HG03280 (cell line): ENCODE results near the gene ZDHHC13.

Experiments
- ATAC-seq: cut with Tn5 transposase; IDR thresholded peaks from one replicate; pipeline ENCODE4 v1.9.1; 2021; ENCODE audit warnings: mild to moderate bottlenecking, moderate library complexity; ENCODE audit not compliant: unreplicated experiment

Gene ZDHHC13

DNA sequence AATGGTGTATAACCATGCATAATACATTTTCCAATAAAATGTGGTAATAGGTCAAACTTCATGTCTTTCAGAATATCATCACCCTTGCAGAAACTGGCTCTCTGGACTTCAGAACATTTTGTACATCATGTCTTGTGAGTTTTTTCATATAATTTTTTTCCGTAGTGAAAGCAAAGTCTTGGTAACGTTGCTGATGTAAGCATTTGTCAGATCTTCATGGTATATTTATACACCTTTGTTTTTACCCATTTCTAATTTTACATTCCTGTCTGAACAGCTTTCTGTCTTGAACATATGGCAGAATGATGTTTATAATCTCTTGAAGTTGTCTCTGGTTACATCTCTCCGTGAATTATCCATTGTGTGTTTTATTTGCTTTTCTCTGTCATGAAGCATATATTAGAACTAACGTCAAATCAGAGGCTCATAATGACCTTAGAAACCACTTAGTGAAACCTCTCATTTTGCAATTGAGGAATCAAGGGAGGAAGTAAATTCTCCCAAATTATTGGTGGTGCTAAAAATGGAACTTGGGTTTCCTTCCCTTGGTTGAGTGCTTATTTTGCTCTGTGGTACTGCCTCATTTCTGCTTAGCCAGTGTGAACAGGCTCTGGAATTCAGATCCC lies 47.4 kb downstream of the ZDHHC13 start:
- no peak for ATAC-seq

DNA sequence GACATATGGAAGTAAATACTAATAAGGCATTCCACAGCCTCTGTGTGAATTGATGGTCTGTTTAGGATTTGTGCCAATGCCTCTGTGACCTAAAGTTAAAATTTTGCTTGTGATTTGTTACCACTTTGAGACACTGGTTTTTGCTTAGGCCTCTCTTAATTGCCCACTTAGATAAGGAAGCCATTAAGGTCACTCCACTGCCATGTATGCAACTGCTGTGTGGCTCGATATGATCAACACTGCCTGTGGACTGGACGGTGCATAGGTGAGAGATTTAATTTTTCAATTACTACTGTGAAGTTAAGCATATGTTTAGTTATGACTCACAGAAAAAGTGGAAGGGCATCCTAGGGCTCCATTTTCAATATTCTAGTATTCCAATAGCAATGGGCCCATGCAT lies 47.9 kb downstream of the ZDHHC13 start:
- ATAC-seq = no peak

DNA sequence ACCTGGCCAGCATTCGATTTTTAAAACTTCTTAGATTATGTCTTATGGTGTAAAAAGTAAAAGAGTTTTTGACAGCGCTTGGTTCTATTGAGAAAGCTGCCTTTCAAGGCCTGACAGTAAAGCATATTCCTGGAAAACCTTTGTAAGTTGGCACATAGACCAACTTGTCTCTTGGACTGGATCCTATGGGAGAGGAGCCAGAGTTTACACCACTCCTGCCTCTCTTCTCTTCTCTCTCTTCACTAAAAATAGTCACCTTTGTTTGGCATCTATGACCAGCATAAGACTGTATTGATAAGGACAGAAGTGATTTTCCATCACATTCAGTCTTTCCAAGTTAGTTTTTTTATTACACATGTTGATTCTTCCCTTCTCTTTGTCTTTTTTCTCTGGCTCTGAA lies 51.1 kb downstream of the ZDHHC13 start:
- ATAC-seq = no peak

DNA sequence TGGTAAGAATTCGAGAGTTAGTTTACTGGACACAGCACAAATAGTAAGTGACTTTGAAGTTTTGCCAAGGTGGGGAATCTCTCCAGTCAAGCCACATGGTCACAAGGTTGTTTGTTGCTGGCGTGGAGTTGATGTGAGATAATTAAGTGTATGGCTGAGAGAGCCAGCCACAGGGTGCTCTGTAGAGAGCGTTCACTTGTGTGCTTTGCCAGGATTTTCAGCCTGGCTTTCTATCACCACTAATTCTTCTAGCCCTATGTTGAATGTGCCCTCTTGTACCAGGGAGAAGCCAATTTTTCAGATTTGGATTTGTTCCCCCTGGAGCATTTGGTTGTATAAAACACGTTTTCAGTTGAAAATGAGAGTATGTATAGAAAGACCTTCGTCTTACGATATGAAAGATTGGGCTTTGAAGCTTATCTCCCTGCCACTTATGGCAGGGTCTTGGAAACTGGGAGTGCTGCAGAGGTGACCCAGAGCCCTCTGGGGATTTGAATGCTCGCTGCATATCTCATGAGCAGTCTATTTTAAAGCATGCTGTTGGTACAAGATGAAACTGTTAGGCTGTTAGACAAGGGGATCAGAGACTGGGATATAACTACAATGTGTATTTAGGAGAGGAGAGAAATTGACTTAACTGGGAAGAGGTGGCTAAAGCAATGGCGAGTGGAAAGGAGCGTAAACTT lies 56.2 kb downstream of the ZDHHC13 start:
- no peak for ATAC-seq

DNA sequence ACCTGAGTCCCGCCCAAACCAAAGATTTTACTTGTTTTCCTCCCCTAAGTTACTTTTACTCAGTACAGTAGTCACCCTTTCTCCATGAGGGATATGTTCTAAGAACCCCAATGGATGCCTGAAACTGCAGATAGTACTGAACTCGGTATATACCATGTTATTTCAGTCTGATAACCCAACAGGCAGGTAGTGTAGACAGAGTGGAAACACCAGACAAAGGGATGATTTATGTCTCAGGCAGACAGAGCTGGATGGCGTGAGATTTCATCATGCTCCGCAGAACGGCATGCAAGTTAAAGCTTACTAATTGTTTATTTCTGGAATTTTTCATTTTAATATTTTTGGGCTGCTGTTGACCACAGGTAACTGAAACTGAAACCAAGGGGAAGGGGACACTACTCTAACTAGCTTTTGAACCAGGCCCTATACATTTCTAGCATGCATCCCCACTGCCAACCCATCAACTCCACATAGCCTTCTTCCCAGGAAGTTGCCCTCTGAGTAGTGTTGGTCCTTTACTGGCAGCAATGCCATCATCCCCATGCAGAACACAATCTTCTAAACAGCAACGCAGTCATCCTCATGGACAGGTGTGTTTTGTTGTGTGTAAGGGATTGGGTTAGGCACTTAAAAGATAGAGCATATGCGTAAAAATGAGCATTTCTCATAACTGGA lies 57.1 kb downstream of the ZDHHC13 start:
- no peak for ATAC-seq

DNA sequence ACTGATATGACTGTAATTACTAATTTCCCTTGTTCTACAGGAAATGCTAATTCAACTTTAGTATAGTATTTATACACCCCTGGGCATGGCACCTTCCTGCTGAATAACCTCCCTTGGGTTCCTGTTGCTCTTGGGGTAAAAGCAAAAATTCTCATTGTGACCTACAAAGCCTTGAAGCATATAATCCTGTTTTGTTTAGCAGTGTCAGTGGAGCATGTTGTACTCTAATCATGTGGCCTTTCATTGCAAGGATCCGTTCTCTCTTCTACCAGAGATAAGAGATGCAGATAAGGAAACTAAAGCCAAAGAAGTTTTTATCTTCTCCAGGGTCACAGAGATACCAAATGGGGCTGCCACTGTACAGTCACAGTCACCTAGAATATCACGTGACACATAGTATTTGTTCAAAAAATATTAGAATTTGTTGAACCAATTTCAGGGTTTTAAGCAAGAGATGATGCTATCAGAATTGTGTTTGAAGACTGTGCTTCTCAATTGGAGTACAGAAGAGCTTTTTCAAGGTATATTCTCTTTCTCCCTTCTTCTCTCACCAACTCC lies 59.7 kb downstream of the ZDHHC13 start:
- no peak for ATAC-seq

DNA sequence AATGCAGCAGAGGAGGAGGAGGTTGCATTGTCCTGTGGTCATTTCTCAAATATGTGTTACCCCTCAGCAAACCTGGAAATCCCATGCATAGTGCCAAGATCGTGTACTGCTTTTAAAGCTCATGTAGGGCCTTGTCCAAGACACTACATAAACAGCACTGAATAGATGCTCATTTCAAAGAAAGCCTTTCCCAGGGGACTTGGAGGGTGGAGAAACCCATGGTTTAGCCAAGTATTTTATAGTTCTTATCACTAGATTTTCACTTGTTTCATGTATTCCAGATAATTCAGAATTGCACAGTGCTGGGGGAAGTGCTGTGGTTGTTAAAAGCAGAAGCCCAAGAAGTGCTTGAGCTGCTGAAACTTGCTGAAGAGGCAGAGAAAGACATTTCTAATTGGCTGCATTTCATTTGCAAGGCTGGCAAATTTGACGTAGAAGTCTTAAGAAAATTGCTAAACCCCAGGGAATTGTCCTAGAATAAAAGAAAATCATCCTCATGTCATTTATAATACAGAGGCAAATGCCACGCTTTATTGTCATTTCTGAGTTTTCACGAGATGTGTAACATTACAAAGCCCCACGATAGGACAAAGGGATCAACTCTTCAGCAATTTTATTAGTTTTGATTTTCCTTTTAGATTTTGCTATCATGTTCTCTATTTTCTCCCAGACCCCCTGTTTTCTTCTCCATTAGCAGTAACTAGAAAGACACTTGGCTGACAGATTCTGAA lies 64.7 kb downstream of the ZDHHC13 start:
- ATAC-seq = no peak

DNA sequence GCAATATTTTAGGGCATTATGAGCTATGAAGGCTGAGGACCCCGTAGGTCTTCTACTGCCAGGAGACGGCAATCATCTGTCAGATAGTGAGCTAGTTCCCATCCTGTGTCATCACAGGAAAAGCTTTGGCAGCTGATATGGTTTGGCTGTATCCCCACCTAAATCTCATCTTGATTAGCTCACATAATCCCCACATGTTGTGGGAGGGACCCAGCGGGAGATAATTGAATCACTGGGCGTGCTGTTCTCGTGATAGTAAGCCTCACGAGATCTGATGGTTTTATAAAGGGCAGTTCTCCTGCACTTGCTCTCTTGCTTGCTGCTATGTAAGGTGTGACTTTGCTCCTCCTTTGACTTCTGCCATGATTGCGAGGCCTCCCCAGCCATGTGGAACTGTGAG lies 66.7 kb downstream of the ZDHHC13 start:
- ATAC-seq = no peak

DNA sequence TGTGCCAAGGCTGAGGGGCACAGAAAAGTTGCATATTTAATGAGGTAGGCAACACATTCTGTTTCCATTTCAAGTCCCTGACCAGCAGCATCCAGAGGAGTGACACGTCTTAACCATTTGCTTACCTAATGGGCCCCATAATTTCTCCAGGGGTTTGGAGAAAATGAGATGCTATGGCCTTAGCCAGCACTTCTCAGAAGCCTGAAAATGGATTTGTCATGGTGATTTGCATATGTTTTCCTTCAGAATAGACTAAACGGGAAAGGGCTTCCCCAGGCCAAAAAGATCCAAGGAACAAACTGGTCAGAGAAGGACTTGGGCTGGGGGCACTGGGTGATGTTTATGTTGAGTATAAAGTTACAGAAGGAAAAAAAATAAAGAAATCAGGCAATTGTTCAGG lies 68.1 kb downstream of the ZDHHC13 start:
- ATAC-seq = no peak

DNA sequence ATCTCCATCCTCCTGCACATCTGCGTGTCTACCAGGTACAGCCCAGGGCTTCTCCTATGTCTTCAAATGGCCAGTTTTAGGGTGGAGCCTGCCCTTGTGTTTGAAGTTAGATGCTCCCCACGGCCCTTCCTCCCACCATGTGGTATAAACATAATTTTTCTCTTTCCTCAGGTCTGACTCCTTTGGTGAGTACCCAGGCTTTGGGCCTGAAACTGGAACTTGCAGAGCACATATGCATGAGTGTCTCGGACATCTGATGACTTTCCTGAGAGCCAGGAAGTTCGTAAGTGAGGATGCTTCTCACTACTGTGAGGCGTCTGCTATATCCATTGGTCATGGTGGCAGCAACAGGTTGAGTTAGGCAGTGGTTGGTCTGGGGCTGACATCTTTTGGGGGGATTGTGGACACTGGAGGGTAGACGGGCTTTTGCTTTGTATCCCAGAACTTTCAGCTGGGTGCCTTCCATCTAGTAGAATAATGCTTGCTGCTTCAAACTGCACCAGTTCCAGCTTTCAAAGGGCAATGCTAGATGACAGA lies 68.6 kb downstream of the ZDHHC13 start:
- no peak for ATAC-seq

DNA sequence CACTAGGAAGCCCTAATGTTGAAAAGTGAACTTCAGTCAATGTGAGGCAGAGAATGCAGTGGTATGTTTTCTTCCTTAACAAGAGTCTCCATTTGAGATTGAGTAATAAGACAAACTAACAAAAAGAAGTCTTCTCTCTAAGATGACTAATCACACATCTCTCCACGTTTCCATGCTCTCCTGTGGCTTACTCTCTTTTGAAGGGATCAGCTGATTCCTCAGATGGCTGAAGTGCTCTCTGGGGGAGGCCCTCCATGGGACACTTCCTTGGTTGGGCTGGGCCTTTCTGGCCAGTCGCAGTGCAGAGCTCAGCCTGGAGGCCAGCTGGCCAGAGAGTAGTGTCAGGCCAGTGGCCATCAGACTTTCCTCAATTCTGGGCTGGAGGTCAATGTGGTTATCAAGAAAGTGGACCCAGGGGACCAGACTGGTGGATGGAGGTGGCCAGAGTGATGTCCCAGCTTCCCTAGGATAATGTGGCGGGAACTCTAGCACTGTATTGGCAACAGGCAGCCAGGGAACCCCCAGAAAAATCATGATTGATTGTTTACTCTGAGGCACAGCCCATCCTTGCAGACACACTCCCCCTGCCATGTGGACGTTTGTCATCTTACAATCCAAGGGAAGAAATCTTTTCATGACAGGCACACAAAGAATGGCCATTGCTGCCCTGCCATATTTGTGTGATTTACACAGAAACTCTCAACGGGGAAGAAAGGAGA lies 70.3 kb downstream of the ZDHHC13 start:
- ATAC-seq = no peak

DNA sequence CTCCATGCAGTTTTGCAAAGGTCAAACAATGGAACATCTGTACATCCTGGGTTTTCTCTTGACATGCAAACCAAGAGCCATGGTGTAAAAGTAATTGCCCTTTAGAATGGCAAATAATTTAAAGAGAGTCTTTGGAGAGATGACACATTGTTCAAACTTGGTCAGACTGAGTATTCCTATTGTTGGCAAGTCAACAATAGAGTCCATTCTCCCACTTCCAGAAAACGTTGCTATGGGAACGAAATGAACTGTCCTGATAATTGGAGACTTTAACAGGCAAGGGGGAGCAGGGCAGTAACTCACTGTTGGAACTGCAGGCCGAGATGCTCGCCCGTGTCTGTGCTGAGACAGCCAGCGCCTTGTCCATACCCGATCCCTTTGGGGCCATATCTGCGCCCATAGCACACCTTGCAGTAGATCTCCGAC lies 70.9 kb downstream of the ZDHHC13 start:
- no peak for ATAC-seq

DNA sequence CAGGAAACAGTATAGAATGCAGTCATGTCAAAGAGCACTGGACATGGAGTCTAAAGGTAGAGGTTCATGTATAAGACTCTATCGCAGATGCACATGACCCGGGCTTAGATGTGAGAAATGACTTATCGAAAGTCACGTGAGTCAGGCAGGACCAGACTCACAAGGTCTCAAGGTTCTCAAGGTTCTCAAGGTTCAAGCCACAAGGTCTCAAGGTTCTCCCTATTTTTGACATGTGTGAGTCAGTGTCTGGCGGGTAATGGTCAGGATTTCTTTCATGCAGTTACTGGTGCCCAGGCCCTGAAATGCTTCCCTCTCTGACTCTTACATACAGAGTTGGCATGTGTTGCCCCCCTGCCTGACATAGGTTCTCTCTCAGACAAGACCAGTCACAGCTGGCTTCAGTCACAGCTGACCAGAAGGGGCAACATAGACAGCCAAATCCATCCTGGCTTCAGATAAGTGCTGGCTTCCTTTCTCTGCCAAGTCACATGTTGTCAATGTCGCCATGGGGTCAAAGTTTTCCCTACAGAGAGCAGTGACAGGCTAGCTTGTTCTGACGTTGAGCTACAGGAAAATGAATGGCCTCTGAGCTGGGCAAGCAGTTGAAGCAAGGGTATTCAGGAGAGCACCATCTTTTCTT lies 74.7 kb downstream of the ZDHHC13 start:
- no peak for ATAC-seq

DNA sequence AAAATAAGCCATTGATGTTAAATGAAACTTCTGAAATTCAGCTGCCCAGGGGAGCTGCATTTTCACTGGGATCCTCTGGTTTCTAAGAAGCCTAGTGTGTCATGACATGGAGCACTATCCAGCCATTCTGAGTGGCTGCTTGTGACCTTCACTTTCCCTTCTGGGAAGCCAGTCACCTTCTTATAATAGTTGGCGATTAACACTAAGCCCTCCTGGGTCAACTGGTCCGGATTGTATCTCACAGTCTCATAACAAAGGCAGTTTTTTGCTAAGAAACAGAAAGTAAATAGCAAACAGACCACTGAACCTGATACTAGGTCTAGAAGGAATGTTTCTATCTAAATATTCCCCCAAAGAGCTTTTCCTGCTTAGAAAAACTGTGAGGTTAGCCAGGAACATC lies 76.9 kb downstream of the ZDHHC13 start:
- ATAC-seq = no peak

DNA sequence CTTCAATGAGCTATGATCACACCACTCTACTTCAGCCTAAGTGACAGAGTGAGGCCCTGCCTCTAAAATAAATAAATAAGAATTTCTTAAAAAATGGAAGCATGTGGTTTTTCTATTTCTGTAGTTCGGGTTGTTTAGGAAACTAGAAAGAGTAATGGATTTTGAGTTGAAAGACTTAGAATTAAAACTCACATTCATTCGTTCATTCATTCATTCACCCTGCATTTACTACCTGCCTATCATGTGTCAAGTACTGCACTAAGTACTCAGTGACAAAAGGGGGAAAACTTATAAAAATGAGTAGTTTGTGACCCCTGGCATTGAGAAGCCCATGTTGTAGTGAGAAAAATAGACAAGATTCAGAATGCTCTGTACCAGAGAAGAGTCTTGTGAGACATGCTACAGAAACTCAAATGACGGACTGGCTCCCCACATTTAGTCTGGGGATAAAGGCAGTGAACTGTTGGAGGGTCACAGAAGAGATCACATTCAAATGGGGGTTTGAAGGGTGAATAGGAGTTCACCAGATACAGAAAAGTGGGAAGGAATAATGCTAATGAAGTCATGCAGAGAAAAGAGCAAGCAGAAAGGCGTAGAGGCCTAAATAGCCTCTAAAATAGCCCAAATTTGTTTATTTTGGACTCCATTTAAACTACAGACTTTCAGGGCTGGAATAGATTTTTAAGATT lies 77.8 kb downstream of the ZDHHC13 start:
- ATAC-seq = no peak

DNA sequence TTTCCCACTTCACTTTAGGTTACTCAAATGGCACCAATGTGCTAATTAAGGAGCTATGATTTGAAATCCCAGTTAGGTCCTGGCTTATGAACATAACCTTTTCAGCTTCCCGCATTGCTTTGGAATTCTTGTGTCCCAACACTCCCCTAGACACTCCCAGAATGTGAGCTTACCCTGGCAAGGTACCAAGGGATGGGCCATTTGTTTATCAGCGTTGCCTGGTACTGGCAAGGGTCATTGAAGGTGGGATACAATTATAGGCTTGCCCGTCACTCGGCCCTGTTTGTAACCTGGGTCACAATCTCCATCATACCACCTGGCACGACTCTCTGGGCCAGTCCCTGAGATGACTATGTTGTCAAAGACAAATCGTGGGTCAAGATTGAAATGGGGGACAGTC lies 79.5 kb downstream of the ZDHHC13 start:
- ATAC-seq = no peak

DNA sequence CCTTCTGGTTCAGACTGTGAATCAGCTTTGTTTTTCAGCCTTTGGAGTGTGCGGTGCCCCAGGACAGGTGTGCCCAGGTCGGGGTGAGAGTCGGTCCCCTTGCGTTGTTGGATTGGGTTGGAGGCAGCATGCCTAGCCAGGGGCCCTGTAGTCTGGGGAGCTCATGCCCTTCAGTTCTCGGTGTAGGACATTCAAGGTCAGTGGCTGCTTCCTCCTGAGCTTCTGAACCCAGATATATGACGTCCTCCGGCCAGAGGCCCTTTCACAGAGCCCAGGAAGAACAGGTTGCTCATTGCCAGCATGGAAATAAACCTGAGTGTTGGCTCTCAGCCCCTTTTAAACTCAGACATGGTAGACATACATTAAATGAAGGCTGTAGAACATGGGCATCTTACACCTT lies 82.1 kb downstream of the ZDHHC13 start:
- no peak for ATAC-seq

DNA sequence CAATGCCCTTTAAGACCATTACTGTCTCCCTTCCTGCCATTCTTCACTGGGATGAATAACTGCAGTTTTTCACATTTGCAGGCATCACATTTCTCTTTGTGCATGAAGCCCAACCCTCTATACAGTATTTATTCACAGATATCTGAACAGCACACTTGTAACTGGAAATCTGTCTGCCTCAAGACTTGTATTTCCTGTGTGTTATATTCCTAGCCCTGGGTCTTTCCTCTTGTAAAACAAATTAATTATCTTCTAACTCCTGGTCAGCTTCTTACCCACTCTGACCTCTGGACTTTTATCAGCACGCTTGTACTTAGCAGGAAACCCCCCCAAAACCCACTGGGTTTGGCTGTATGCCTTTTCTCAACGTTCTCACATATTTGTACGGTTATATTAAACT lies 82.8 kb downstream of the ZDHHC13 start:
- no peak for ATAC-seq

DNA sequence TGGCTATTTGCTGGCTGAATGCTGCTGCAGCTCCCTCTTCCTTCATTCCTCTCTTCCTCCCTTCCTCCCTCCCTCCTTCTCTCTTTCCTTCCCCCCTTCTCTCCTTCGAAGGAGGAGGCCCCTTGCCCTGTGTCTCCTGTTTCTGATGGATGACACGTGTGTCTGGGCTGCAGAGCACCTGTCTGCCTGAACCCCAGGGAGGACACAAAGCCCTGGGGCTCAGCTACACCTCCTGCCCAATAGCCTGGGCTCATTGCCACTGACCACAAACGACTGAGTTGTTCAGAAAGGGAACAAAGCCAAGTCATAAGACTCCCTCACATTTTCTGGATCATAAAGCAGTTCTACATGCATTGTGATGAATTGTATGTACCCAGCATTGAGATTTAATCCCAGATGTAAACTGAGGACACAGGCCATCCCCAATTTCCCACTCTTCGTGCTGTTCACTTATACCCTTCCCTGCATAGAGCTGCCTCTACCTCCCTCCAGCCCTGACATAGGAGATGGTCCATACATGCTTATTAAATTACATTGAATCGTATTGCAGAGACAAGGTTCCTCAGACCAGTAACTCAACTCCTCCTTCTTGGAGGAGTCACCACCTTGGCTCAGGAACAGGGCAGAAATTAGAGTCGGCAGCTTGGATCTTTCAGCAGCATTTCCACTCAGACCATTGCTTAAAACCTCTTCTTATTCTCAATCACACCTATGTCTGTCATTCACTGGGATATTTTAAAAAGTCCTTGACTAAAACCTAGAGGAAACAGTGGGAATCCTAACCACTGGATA lies 83.6 kb downstream of the ZDHHC13 start:
- ATAC-seq = no peak
